T-helper 2 cell (primary cell): ENCODE data around the gene BAIAP2.
"Not testable (repeated sequence)": the region's sequence is repeated elsewhere in the genome, so short reads cannot be mapped to it uniquely, and the experiment has no call there.

Experiments used
- DNase-seq, 5 experiments: peaks; one replicate each; pipeline versions ENCODE4 v3.0.0 to v3.0.0-alpha.2; 2012 to 2022

BAIAP2 gene

GRCh38 chr17:81144423-81144781, 109.5 kb downstream of the BAIAP2 start:
- DNase-seq = no peak

DNA sequence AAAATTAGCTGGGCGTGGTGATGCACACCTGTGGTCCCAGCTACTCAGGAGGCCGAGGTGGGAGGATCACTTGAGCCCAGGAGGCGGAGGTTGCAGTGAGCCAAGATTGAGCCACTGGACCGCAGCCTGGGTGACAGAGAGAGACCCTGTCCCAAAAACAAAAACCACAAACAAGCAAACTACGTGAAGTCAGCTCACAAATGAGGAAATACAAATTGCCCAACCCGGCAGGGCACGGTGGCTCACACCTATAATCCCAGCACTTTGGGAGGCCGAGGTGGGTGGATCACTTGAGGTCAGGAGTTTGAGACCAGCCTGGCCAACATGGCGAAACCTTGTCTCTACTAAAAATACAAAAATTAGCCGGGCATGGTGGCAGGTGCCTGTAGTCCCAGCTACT, 111.3 kb downstream of the BAIAP2 start:
- not testable (repeated sequence) for DNase-seq

DNA sequence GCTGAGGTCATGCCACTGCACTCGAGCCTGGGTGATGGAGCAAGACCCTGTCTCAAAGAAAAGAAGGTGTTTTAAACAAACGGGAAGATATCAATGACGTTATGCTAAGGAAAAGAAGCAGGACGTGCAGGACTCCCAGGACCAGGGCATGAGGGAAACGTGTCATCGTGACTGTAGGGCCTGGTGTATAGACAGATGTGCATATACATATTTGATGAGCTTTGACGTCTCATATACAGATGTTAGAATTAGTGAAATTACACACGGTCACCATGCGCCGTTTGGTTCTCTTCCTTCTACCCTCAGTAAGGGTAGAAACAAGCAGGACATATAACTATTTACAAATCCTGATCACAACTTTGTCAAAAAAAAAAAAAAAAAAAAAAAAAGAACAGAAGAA, 112.8 kb downstream of the BAIAP2 start:
- DNase-seq = no peak

GRCh38 chr17:81148571-81148970, 113.6 kb downstream of the BAIAP2 start:
- no peak for DNase-seq

DNA sequence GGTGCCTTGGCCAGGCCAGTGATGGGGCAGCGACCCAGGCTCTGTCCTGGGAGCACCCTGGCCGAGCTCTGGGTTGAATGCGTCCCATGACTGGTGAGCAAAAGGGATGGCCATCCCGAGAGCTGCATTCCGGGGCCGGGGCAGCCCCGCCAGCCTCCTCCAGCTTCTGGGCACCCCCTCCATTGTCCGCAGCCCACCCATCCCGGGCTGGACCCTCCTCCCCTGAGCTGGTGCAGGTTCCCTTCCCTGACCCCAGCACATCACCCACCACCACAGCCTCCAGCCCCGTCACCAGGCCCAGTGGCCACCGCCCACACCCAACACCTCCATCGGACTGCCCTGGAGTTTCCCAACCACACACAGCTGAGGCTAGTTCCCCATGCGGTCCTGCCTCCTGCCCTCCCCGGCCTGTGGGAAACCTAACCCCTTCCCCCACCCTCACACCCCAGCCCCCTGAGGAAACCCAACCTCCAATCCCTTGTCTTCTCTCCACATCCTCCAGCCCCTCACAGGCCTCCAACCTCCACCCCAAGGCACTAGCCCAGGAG, 114.1 kb downstream of the BAIAP2 start:
- DNase-seq = no peak

- no peak for DNase-seq
Observed at GRCh38 chr17:81150377-81151077, 115.6 kb downstream of the BAIAP2 start.

DNA sequence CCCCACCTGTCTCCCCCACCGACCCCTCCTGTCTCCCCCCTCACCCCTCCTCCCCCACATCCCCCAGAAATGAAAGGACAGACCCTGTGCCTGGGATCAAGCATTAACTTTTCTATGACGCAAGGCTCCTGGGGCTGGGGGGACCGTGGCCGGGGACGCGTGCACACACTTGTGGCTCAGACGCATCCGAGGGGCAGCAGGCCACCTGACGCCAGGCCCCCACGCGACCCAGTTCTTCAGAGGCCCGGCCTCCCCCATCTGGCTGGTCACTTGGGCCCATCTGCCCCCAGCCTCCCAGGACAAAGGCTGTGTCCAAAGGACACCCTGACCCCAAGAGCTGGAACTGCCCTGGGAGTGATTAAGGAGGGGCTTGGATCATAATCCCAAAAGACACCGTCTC, 116.3 kb downstream of the BAIAP2 start:
- no peak for DNase-seq

DNA sequence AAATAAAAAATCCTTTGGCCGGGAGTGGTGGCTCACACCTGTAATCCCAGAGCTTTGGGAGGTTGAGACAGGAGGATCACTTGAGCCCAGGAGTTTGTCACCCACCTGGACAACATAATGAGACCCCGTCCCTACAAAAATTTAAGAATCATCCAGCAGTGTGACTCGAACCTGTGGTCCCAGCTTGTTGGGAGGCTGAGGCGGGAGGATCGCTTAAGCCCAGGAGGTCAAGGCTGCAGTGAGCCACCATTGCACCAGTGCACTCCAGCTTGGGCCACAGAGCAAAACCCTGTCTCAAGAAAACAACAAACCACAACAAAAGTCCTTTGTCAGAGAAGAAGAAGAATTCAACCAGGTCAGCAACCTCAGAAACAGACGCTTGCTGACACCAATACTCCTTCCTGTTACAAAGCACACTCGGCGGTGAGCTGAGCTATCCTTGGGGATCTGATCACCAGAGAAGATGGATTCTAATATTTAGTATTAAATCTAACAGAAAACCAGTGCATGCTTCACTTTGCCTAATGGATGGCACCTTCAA, 117.4 kb downstream of the BAIAP2 start:
- no peak for DNase-seq

- DNase-seq = no peak
Observed at GRCh38 chr17:81153340-81153803, 118.4 kb downstream of the BAIAP2 start.

DNA sequence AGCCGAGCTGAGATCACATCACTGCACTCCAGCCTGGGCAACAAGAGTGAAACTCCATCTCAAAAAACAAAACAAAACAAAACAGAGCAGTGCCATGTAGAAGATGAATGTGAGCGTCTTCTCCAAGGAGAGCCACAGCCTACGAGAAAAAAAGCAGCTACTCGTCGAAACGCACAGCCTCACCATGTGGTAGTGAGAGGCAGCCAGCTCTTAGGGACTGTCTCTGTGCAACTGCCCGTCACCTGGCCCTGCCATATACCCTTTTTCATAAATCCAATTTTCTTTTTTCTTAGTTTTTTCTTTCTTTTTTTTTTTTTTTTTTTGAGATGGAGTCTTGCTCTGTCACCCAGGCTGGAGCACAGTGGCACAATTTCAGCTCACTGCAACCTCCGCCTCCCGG, 119.1 kb downstream of the BAIAP2 start:
- DNase-seq = not testable (repeated sequence)

GRCh38 chr17:81154961-81155360, 120.0 kb downstream of the BAIAP2 start:
- no peak for DNase-seq

DNA sequence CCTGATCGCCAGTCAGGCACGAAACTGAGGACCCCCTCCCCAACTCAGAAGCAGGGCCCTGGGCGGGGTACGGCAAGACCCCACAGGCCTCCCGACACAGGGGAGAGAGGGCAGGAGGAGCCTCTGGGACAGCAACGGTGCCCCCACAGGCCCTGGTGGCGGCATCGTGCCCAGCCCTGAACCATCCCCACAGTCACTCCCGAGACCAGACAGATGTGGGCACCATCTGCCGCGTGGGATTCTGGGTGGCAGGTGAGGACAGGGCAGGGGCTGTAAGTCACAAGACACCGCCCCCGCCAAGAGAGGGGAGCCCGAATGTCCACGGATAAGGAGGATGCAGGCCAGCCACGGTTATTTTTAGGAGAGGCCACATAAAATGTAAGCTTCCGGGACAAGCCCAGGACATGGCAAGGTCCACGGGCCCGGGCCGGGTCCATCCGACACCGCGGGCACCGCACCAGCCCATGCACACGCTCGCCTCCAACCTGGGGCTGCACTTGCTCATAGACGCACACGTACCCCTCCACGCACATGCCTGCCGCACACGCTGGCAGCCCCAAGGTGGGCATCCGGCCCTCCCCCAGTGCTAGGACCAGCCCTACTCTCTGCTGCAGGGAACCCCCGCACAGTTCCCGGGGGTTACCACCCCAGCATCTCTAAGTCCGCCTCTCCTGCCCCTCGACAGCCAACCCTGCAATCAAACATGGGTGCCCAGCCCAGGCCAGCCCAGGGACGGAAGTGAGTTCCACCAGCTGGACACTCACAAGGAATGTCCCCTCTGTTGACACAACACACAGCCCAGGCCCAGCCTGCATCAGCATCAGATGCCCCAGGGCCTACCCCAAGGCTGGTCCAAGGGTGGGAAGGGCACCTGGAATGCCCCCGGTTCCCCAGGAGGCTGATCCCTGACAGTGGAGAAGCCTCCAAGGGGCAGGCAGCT, 122.2 kb downstream of the BAIAP2 start:
- no peak for DNase-seq

- no peak for DNase-seq
Observed at GRCh38 chr17:81157848-81158687, 123.1 kb downstream of the BAIAP2 start.

DNA sequence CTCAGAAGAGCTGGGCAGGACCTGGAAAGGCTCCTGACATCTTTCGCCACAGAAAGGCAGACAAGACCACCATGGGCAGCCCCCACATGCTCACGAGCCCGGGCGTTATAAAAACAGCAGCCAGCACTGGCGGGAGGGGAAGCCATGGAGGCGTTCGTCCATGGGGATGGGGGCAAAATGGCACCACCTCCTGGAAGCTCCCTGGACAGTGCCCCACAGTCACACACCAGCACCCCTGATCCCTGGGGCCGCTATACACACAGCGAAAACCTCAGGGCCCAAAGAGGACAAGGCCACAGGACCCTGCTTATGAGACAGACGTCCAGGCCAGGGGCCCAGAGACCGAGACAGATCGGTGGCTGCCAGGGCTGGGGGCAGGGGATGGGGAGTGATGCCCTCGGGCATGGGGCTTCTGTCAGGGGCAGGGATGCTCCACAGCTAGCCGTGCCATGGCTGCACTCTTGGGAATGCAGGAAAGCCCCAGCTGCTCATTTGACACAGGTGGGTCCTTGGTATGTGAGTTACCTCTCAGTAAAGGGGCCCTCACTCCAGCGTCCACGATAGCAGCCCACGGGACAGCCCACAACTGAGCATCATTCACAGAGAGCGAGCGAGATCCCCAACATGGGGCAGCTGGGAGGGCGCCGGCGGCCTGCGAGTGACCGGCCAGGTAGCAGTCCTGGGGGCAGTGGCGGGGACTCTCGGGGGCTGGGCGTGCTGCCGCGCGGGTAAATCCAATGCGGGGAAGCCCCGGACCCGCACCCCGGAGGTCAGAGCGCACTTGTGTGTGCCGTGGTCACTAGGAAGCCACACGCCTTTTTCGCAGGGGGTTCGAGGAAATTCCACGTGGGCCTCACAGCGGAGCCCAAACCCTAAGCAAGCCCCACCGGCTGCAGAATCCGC, 124.0 kb downstream of the BAIAP2 start:
- DNase-seq = no peak

DNA sequence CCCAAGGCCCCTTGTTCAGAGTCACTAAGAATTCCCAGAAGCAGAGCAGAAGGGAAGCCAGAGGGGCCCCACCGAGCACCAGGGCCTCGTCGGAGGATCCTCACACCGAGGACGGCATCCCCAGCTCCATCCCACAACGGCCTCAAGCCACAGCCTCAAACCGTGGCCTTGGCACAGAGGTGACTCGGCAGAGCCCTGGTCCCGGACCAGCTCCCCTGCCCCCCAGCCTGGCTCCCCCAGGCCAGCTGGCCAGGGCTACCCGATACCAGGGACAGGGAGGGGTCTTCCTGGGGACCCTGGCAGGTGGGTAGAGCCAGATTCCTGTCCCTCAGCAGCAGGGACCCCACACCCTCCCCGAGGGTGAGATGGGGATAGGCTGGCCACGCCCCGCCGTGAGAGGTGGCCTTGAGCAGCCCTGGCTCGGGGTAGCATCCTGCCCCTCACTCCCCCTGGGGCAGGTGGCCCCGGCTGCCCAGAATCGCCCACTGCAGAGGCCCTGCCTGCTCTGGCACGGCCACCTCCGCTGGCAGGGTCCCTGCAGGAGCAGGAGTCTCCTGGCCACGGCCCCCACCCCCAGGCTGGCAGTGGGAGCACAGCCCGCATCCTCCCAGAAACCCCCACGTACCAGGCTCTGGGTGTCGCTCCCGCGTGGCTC, 124.8 kb downstream of the BAIAP2 start:
- no peak for DNase-seq

GRCh38 chr17:81160306-81160705, 125.4 kb downstream of the BAIAP2 start:
- DNase-seq = no peak

GRCh38 chr17:81160747-81161453, 125.9 kb downstream of the BAIAP2 start:
- DNase-seq = no peak

DNA sequence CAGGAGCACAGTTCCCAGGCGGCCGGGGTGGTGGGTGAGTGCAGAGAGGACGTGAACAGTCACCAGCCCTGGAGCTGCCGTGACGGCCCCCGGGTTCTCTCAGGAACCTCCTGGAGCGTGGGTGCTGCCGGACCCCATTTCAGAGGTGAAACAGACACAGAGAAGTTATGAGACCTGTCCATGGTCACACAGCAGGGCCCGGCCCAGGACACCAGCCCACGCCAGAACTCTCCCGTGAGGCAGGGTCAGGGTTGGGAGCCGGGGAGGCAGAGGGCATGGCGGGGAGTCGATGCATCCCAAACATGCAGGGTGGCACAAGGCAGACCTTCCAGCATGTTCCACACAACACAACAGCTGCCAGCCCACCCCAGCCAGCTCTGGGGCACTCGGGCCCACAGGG, 126.6 kb downstream of the BAIAP2 start:
- DNase-seq = no peak

DNA sequence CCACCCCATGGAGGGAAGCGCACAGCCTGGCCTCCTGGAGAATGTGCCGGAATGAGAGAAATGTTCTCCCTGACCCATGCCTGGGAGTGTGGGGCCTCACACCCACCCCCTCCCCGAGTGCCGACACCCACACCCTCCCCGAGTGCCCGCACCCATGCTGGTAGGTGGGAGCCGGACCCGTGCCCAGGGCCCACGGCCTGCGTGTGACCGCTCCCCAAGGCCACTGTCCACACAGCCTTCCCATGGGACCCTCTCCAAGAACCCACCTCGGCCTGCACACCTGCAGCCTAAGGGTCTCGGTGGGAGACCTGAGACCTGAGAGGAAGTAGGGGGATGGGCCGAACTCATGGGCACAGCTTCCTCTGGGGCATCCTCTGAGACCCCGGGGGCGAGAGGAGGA, 127.0 kb downstream of the BAIAP2 start:
- no peak for DNase-seq

DNA sequence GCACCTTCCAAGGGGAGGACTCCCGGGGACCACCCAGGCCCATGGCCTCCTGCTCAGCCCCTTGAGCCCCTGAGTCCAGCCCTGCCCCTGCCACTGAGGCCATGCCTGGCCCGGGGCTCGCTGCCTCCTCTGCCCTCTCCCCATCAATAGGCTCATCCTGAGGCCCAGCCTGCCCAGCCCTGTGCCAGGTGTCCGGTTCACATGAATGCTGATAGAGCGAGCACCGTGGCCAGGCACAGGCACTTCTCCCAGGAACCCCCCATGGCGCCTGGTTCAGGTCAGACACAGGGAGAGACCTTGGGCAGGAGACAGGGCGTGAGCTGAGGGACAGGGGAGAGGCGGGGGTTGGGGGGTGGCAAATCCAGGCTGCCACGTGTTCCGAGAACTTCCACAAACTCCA, 127.5 kb downstream of the BAIAP2 start:
- DNase-seq = no peak
